ENCODE measurements around the gene ARHGAP5.

ARHGAP5 gene

DNA sequence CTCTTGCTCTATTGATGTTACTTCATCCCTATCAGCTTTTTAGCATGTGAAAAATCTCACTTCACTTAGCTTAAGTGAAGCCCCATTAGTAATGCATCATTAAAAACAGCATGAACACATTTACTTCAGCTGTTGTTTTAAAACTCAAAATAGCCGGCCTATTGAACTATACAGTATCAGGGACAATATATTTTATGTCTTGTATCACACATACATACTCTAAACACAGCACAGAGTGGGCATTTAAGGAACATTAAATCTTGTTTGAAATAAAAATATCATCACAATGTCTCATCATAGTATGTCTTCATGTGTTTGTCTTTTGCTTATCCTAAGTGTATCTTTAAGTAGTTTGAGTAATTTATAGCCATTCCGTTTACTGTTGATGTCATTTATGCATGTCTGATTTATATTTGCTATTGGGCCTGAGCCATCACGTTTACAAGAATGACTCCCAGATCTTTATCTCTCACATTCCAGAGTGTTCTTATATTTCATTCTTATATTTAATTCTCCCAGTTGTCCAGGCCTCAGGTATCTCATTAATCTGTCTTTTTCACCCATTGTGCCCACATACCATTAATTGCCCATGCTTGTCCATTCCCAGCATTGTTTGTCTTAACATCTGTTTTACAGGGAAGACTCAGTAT lies 57.5 kb downstream of the ARHGAP5 start:
- H3K4me3 ChIP-seq, result no peak overlapping the region
- H3K4me1 ChIP-seq, result no peaks in the 10 kb centered on the region
- no peak overlapping the region for H3K4me2 ChIP-seq
- H3K36me3 ChIP-seq, result peaks cover 54 to 84% (median 68%) of the 10 kb centered on the region in 11 experiments
- H3K27me3 ChIP-seq, result no peaks in the 10 kb centered on the region
- no peak overlapping the region for H3K9ac ChIP-seq
- TF ChIP-seq Cebpa-rat (IDR thresholded peaks at IDR 0.05), result no peak
- H4K20me1 ChIP-seq, result peaks cover 0 to 49% (median 0%) of the 10 kb centered on the region in 11 experiments; a peak in 2 of 22 replicates
- H3K9me3 ChIP-seq (replicated peaks in 1 of 11), result peaks cover 36 to 77% (median 62%) of the 10 kb centered on the region in 11 experiments
- no peak overlapping the region for H3K27ac ChIP-seq

DNA sequence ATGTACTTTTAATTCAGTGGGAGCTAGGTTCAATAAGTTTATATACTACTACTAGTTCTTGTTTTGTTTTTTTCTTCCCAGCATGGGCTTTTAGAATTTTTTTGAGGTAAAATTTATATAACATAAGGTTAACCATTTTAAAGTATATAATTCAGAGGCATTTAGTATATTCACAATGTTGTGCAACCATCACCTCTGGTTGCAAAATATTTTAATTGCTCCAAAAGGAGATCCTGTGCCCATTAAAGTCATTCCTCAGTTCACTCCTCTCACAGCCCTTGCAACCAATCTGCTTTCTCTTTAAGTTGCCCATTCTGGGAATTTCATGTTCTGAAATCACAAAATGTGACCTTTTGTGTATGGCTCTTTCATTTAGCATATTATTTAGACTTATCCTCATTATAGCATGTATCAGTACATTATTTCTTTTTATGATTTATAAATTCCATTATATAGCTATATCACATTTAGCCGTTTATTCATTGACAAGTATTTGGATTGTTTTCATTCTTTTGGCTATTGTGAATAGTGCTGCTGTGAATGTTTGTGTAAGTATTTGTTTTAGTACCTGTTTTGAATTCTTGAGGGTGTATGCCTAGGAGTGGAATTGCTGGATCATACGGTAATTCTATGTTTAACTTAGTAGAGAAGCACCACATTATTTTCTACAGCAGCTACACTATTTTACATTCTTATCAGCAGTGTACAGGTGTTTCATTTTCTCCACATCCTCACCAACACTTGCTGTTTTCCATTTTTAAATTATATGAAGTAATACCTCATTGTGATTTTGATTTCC lies 59.1 kb downstream of the ARHGAP5 start:
- peaks cover 48 to 81% (median 65%) of the 10 kb centered on the region in 11 experiments for H3K36me3 ChIP-seq
- no peak overlapping the region for H3K4me2 ChIP-seq
- no peaks in the 10 kb centered on the region for H3K4me1 ChIP-seq
- no peak overlapping the region for H3K27ac ChIP-seq
- H3K9ac ChIP-seq, result no peak overlapping the region
- peaks cover 26 to 65% (median 48%) of the 10 kb centered on the region in 11 experiments for H3K9me3 ChIP-seq (replicated peaks in 1 of 11)
- H3K4me3 ChIP-seq, result no peak overlapping the region
- peaks cover 0 to 54% (median 0%) of the 10 kb centered on the region in 11 experiments; a peak in 3 of 22 replicates for H4K20me1 ChIP-seq
- no peaks in the 10 kb centered on the region for H3K27me3 ChIP-seq
- no peak for TF ChIP-seq Cebpa-rat (IDR thresholded peaks at IDR 0.05)

GRCh38 chr14:32137313-32137712 lies 60.2 kb downstream of the ARHGAP5 start:
- Histone ChIP-seq H3K9ac (no peak overlapping the region), H3K9me3 (replicated peaks in 1 of 11) (peaks cover 26 to 55% (median 40%) of the 10 kb centered on the region in 11 experiments), H3K27me3 (no peaks in the 10 kb centered on the region), H3K4me3 (peak overlapping the region in 1 of 10 experiments; percentile 14; a peak in 1 of 20 replicates), H3K36me3 (peaks cover 51 to 81% (median 68%) of the 10 kb centered on the region in 11 experiments), H3K27ac (no peak overlapping the region), H3K4me1 (no peaks in the 10 kb centered on the region), H4K20me1 (peaks cover 0 to 63% (median 0%) of the 10 kb centered on the region in 11 experiments; a peak in 3 of 22 replicates), H3K4me2 (no peak overlapping the region)
- no peak for TF ChIP-seq Cebpa-rat (IDR thresholded peaks at IDR 0.05)

- Histone ChIP-seq H3K9me3 (replicated peaks in 1 of 11) (peaks cover 26 to 54% (median 43%) of the 10 kb centered on the region in 11 experiments), H3K9ac (no peak overlapping the region), H3K4me1 (no peaks in the 10 kb centered on the region), H3K36me3 (peaks cover 56 to 86% (median 74%) of the 10 kb centered on the region in 11 experiments), H3K27me3 (no peaks in the 10 kb centered on the region), H3K4me3 (peak overlapping the region in 1 of 10 experiments; percentile 14; a peak in 1 of 20 replicates), H3K27ac (no peak overlapping the region), H4K20me1 (peaks cover 0 to 69% (median 0%) of the 10 kb centered on the region in 11 experiments; a peak in 3 of 22 replicates), H3K4me2 (no peak overlapping the region)
- no peak for TF ChIP-seq Cebpa-rat (IDR thresholded peaks at IDR 0.05)
These were observed 60.8 kb downstream of the ARHGAP5 start for GRCh38 chr14:32137892-32138291.

DNA sequence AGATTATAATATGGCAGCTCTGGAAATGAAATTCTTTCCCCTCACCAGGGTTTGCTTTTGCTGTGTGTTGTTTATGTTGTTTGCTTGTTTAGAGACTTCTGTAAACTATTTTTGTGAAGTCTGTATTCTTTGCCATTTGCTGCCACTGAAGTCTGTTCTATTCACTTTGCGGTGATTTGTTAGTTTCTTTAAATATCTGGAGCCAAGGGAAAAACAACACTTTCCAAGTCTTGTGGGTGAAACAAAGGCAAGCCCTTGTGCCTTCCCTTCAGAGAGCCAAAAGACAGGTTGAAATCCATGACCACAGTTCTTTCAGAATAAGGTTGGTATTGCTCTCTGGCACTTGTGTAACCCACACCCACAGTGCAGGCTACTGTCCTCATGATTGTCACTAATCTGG lies 65.2 kb downstream of the ARHGAP5 start:
- Histone ChIP-seq H3K4me2 (no peak overlapping the region), H3K9ac (no peak overlapping the region), H3K36me3 (peaks cover 63 to 93% (median 82%) of the 10 kb centered on the region in 11 experiments), H3K27ac (no peak overlapping the region), H4K20me1 (peaks cover 0 to 86% (median 5%) of the 10 kb centered on the region in 11 experiments; a peak in 10 of 22 replicates), H3K4me1 (no peaks in the 10 kb centered on the region), H3K9me3 (replicated peaks in 1 of 11) (peaks cover 11 to 27% (median 20%) of the 10 kb centered on the region in 11 experiments), H3K4me3 (no peak overlapping the region), H3K27me3 (no peaks in the 10 kb centered on the region)
- no peak for TF ChIP-seq Cebpa-rat (IDR thresholded peaks at IDR 0.05)

DNA sequence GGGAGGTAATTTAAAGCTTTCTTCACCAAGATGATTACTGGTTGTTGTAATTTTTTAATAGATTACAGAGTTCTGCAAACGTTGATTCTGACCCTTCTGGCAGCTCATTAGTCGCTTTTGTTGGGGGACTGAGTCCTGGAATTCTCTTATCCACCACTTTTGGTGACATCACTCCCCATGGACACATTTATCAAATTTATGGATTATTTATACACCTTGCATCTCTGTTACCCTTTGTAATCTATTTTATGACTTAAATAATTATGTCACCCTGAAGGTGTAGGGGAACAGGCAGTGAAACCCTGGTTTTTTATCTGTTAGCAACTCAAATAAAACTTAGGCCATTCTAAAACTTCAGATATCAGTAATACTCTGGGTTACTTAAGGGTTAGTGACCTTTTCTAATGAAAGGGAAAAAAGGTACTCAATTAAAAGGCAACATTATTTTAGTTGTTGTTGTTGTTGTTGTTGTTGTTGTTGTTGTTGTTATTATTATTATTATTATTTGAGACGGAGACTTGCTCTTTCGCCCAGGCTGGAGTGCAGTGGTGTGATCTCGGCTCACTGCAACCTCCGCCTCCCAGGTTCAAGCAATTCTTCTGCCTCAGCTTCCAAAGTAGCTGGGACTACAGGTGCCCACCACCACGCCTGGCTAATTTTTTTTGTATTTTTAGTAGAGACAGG lies 65.8 kb downstream of the ARHGAP5 start:
- H3K4me1 ChIP-seq, result no peaks in the 10 kb centered on the region
- peaks cover 63 to 93% (median 82%) of the 10 kb centered on the region in 11 experiments for H3K36me3 ChIP-seq
- TF ChIP-seq Cebpa-rat (IDR thresholded peaks at IDR 0.05), result no peak
- no peak overlapping the region for H3K9ac ChIP-seq
- no peaks in the 10 kb centered on the region for H3K27me3 ChIP-seq
- H3K4me3 ChIP-seq, result no peak overlapping the region
- H4K20me1 ChIP-seq, result peaks cover 0 to 92% (median 5%) of the 10 kb centered on the region in 11 experiments; a peak in 10 of 22 replicates
- H3K4me2 ChIP-seq, result no peak overlapping the region
- no peak overlapping the region for H3K27ac ChIP-seq
- peaks cover 6 to 22% (median 14%) of the 10 kb centered on the region in 11 experiments for H3K9me3 ChIP-seq (replicated peaks in 1 of 11)

GRCh38 chr14:32150392-32150791 lies 73.3 kb downstream of the ARHGAP5 start:
- H3K4me1 ChIP-seq, result no peaks in the 10 kb centered on the region
- TF ChIP-seq Cebpa-rat (IDR thresholded peaks at IDR 0.05), result no peak
- H3K27ac ChIP-seq, result no peak overlapping the region
- H3K27me3 ChIP-seq, result no peaks in the 10 kb centered on the region
- H4K20me1 ChIP-seq, result peaks cover 0 to 62% (median 5%) of the 10 kb centered on the region in 11 experiments; a peak in 8 of 22 replicates
- H3K9ac ChIP-seq, result no peak overlapping the region
- no peaks in the 10 kb centered on the region for H3K9me3 ChIP-seq (replicated peaks in 1 of 11)
- H3K4me3 ChIP-seq, result no peak overlapping the region
- H3K36me3 ChIP-seq, result peaks cover 86 to 100% (median 94%) of the 10 kb centered on the region in 11 experiments
- no peak overlapping the region for H3K4me2 ChIP-seq

GRCh38 chr14:32166029-32166428 lies 88.9 kb downstream of the ARHGAP5 start:
- H3K36me3 ChIP-seq, result no peaks in the 10 kb centered on the region
- H3K27me3 ChIP-seq, result no peaks in the 10 kb centered on the region
- H3K4me3 ChIP-seq, result no peak overlapping the region
- no peak overlapping the region for H3K27ac ChIP-seq
- H3K9me3 ChIP-seq (replicated peaks in 1 of 11), result no peaks in the 10 kb centered on the region
- no peak overlapping the region for H3K9ac ChIP-seq
- no peaks in the 10 kb centered on the region for H3K4me1 ChIP-seq
- H4K20me1 ChIP-seq, result no peaks in the 10 kb centered on the region
- no peak overlapping the region for H3K4me2 ChIP-seq
- TF ChIP-seq Cebpa-rat (IDR thresholded peaks at IDR 0.05), result no peak

DNA sequence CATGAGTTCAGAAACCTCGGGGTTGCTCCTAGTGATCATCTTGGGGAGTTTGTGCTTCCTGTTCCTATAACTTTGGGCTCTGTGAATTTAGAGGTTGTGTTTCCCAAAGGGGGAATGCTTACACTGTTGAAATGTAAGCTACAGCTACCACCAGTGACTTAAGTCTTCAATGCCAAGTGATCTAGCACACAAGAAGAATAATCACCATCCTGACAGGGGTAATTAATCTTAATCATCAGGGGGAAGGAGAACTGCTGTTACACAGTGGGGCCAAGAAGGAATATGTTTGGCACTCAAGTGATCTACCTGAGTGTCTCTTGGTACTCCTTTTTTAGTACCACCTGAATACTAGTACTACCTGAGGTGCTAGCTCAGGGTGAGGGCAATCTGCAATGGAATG lies 89.8 kb downstream of the ARHGAP5 start:
- Histone ChIP-seq H3K36me3 (no peaks in the 10 kb centered on the region), H3K4me3 (no peak overlapping the region), H3K27ac (no peak overlapping the region), H3K4me2 (no peak overlapping the region), H3K4me1 (no peaks in the 10 kb centered on the region), H4K20me1 (no peaks in the 10 kb centered on the region), H3K27me3 (no peaks in the 10 kb centered on the region), H3K9ac (no peak overlapping the region), H3K9me3 (replicated peaks in 1 of 11) (no peaks in the 10 kb centered on the region)
- no peak for TF ChIP-seq Cebpa-rat (IDR thresholded peaks at IDR 0.05)

Data from BLaER1 treated with 17β-estradiol and CSF1 and Interleukin-3, amounts not matched to agents 10 nM and 100 nM (cell line).